ENCODE measurements around the gene CIDEC. TPM values are rescaled to one million over a fixed set of nuclear protein-coding genes. Genes with fewer than 3 reads are reported as not detected.

CIDEC gene
- total RNA-seq, 1 experiment from 2014 or later: 0.37 TPM

GRCh38 chr3:9825451-9826040, 54.5 kb downstream of the CIDEC start:
- Histone ChIP-seq H3K9me2 (ENCODE audit: insufficient read depth) (no peaks in the 10 kb centered on the region), H3K4me3 (no peak overlapping the region), H3K27me3 (ENCODE audit: insufficient read depth, low read depth) (no peaks in the 10 kb centered on the region), H3K4me1 (replicated peaks; ENCODE audit: insufficient read depth) (no peaks in the 10 kb centered on the region), H3F3A (ENCODE audit: insufficient read depth, low read depth) (peaks cover 4% of the 10 kb centered on the region; the same call in 1 of the 2 replicates), H3K27ac (no peak overlapping the region), H2AFZ (no peak overlapping the region), H3K79me2 (ENCODE audit: low read depth) (no peaks in the 10 kb centered on the region), H3K4me2 (no peak overlapping the region), H3K9me3 (ENCODE audit: insufficient read depth, low read depth) (no peaks in the 10 kb centered on the region), H3K36me3 (ENCODE audit: low read depth) (no peaks in the 10 kb centered on the region), H4K20me1 (ENCODE audit: insufficient read depth) (no peaks in the 10 kb centered on the region)
- TF ChIP-seq CTCF (conservative IDR thresholded peaks at IDR 0.05) (no peak), EZH2 (IDR thresholded peaks at IDR 0.05; ENCODE audit: low read depth) (no peak)
- BruUV-seq (replicated peaks): no TSS peak
- ChIA-PET POLR2A (ENCODE audit: unreplicated experiment) (interaction anchor here (0.9 kb wide), 1 partner anchor 456 kb away, joined by 14 read pairs; no protein-coding TSS in a partner anchor), CTCF (no interaction called here)
- intact Hi-C loops (cut with micrococcal nuclease; ENCODE audit: unreplicated experiment): loop anchor here (5.0 kb wide), 1 partner anchor 122 kb away; no protein-coding TSS in a partner anchor
- DNase-seq: no peak

- Histone ChIP-seq H2AFZ (no peak overlapping the region), H3K27me3 (ENCODE audit: insufficient read depth, low read depth) (no peaks in the 10 kb centered on the region), H3F3A (ENCODE audit: insufficient read depth, low read depth) (no peaks in the 10 kb centered on the region), H3K9me3 (ENCODE audit: insufficient read depth, low read depth) (no peaks in the 10 kb centered on the region), H3K4me2 (no peak overlapping the region), H3K79me2 (ENCODE audit: low read depth) (no peaks in the 10 kb centered on the region), H3K4me1 (replicated peaks; ENCODE audit: insufficient read depth) (no peaks in the 10 kb centered on the region), H3K4me3 (no peak overlapping the region), H3K9me2 (ENCODE audit: insufficient read depth) (no peaks in the 10 kb centered on the region), H3K36me3 (ENCODE audit: low read depth) (no peaks in the 10 kb centered on the region), H3K27ac (no peak overlapping the region), H4K20me1 (ENCODE audit: insufficient read depth) (no peaks in the 10 kb centered on the region)
- CTCF ChIA-PET: no interaction called here
- no TSS peak for BruUV-seq (replicated peaks)
- POLR2A ChIA-PET (ENCODE audit: unreplicated experiment): no interaction called here
- intact Hi-C loops (cut with micrococcal nuclease; ENCODE audit: unreplicated experiment): no loop called here
- no peak for TF ChIP-seq EZH2 (IDR thresholded peaks at IDR 0.05; ENCODE audit: low read depth)
- TF ChIP-seq CTCF (conservative IDR thresholded peaks at IDR 0.05): peak; percentile 65
- peak in 1 of 2 experiments; percentile 36 for DNase-seq
Measured at GRCh38 chr3:9820946-9821345, 59.1 kb downstream of the CIDEC start.

- no peaks in the 10 kb centered on the region for H3K9me2 ChIP-seq (ENCODE audit: insufficient read depth)
- no peaks in the 10 kb centered on the region for H3K4me1 ChIP-seq (replicated peaks; ENCODE audit: insufficient read depth)
- H4K20me1 ChIP-seq (ENCODE audit: insufficient read depth): no peaks in the 10 kb centered on the region
- intact Hi-C loops (cut with micrococcal nuclease; ENCODE audit: unreplicated experiment): no loop called here
- H2AFZ ChIP-seq: no peak overlapping the region
- no peaks in the 10 kb centered on the region for H3K9me3 ChIP-seq (ENCODE audit: insufficient read depth, low read depth)
- no peak for DNase-seq
- H3K27ac ChIP-seq: no peak overlapping the region
- ChIA-PET POLR2A (ENCODE audit: unreplicated experiment) (interaction anchor here (0.5 kb wide), 1 partner anchor 33 kb away, joined by 5 read pairs; no protein-coding TSS in a partner anchor), CTCF (no interaction called here)
- TF ChIP-seq EZH2 (IDR thresholded peaks at IDR 0.05; ENCODE audit: low read depth) (no peak), CTCF (conservative IDR thresholded peaks at IDR 0.05) (no peak)
- H3F3A ChIP-seq (ENCODE audit: insufficient read depth, low read depth): no peaks in the 10 kb centered on the region
- H3K27me3 ChIP-seq (ENCODE audit: insufficient read depth, low read depth): no peaks in the 10 kb centered on the region
- H3K4me2 ChIP-seq: no peak overlapping the region
- BruUV-seq (replicated peaks): no TSS peak
- H3K4me3 ChIP-seq: no peak overlapping the region
- no peaks in the 10 kb centered on the region for H3K36me3 ChIP-seq (ENCODE audit: low read depth)
- no peaks in the 10 kb centered on the region for H3K79me2 ChIP-seq (ENCODE audit: low read depth)
Measured at GRCh38 chr3:9820543-9820942, 59.5 kb downstream of the CIDEC start.

Measured in PC-9 (cell line).